Trophoblast cell (in vitro differentiated cells and primary cell): ENCODE results near the gene CNTNAP3.
"Not testable (repeated sequence)": the region's sequence is repeated elsewhere in the genome, so short reads cannot be mapped to it uniquely, and the experiment has no call there.

ENCODE experiments used
- DNase-seq, 2 donors: peaks; one replicate each; pipeline ENCODE4 v3.0.0-alpha.2; 2016
- H2AFZ ChIP-seq: 2 replicates; pipeline ENCODE4 v1.6.1; 2013; ENCODE audit warnings: low read length, moderate library complexity, mild to moderate bottlenecking; ENCODE audit not compliant: insufficient read depth, poor library complexity
- H2AK5ac ChIP-seq: 2 replicates; pipeline ENCODE4 v1.6.1; 2013; ENCODE audit warnings: mild to moderate bottlenecking, low read length
- H2BK120ac ChIP-seq: 2 replicates; pipeline ENCODE4 v1.6.1; 2013; ENCODE audit warnings: low read length, mild to moderate bottlenecking, moderate library complexity; ENCODE audit not compliant: insufficient read depth, poor library complexity
- H2BK12ac ChIP-seq: 2 replicates; pipeline ENCODE4 v1.6.1; 2013; ENCODE audit warnings: mild to moderate bottlenecking, low read length, moderate library complexity
- H2BK5ac ChIP-seq: 2 replicates; pipeline ENCODE4 v1.6.1; 2013; ENCODE audit warnings: low read length, low read depth, moderate library complexity, mild to moderate bottlenecking; ENCODE audit not compliant: poor library complexity
- H3K14ac ChIP-seq: 2 replicates; pipeline ENCODE4 v1.6.1; 2013; ENCODE audit warnings: mild to moderate bottlenecking, low read length
- H3K18ac ChIP-seq: 2 replicates; pipeline ENCODE4 v1.6.1; 2013; ENCODE audit warnings: mild to moderate bottlenecking, low read length
- H3K23ac ChIP-seq: 2 replicates; pipeline ENCODE4 v1.6.1; 2013; ENCODE audit warnings: low read length
- H3K27ac ChIP-seq: 2 replicates; pipeline ENCODE4 v1.5.1; 2013; ENCODE audit warnings: low read depth, mild to moderate bottlenecking, inconsistent platforms, low read length, moderate library complexity
- H3K27me3 ChIP-seq: 2 replicates; pipeline ENCODE4 v1.6.1; 2013; ENCODE audit warnings: inconsistent platforms, mild to moderate bottlenecking, low read length, moderate library complexity; ENCODE audit not compliant: insufficient read depth
- H3K36me3 ChIP-seq, 2 experiments: 1 replicate in 1 of 2; 2 replicates in 1 of 2; pipeline ENCODE4 v1.6.1; 2013; ENCODE audit warnings: low read length in 2 of 2, mild to moderate bottlenecking in 2 of 2, moderate library complexity in 1 of 2; ENCODE audit not compliant: insufficient read depth in 2 of 2, control insufficient read depth in 1 of 2
- H3K4ac ChIP-seq: 2 replicates; pipeline ENCODE4 v1.6.1; 2013; ENCODE audit warnings: low read depth, mild to moderate bottlenecking, low read length, moderate library complexity
- H3K4me1 ChIP-seq, 2 experiments: 1 replicate in 1 of 2; 2 replicates in 1 of 2; pipeline ENCODE4 v1.6.1; 2013; ENCODE audit warnings: low read length in 2 of 2, mild to moderate bottlenecking in 2 of 2, moderate library complexity in 1 of 2; ENCODE audit not compliant: insufficient read depth in 2 of 2, control insufficient read depth in 1 of 2
- H3K4me2 ChIP-seq: 2 replicates; pipeline ENCODE4 v1.6.1; 2013; ENCODE audit warnings: inconsistent platforms, mild to moderate bottlenecking, low read length, moderate library complexity
- H3K4me3 ChIP-seq: 2 replicates; pipeline ENCODE4 v1.5.1; 2013; ENCODE audit warnings: mild to moderate bottlenecking, low read depth, low read length, inconsistent platforms
- H3K79me1 ChIP-seq: one replicate; pipeline ENCODE4 v1.6.1; 2013; ENCODE audit warnings: low read length
- H3K79me2 ChIP-seq: 2 replicates; pipeline ENCODE4 v1.6.1; 2013; ENCODE audit warnings: low read length, mild to moderate bottlenecking; ENCODE audit not compliant: control insufficient read depth, insufficient read depth, poor library complexity
- H3K9ac ChIP-seq: 2 replicates; pipeline ENCODE4 v1.6.1; 2013; ENCODE audit warnings: mild to moderate bottlenecking, low read length
- H3K9me3 ChIP-seq: 2 replicates; pipeline ENCODE4 v1.6.1; 2013; ENCODE audit warnings: low read depth, mild to moderate bottlenecking, control low read depth, inconsistent platforms, low read length; ENCODE audit not compliant: insufficient read depth
- H4K12ac ChIP-seq: 2 replicates; pipeline ENCODE4 v1.6.1; 2013; ENCODE audit warnings: low read depth, mild to moderate bottlenecking, low read length, moderate library complexity
- H4K8ac ChIP-seq: 2 replicates; pipeline ENCODE4 v1.6.1; 2013; ENCODE audit warnings: low read depth, mild to moderate bottlenecking, low read length, moderate library complexity
- H4K91ac ChIP-seq: one replicate; pipeline ENCODE4 v1.6.1; 2013; ENCODE audit warnings: low read depth, mild to moderate bottlenecking, low read length, moderate library complexity
- WGBS: extraction: QIAGEN DNeasy Blood & Tissue Kit; methylation state at CpG from one replicate; pipeline ENCODE4 v1.1.7; 2013; ENCODE audit warnings: missing lambda C conversion rate; ENCODE audit not compliant: insufficient read length, insufficient coverage; ENCODE audit errors: extremely low coverage; 5-methylcytosine and 5-hydroxymethylcytosine counted together

CNTNAP3 gene

DNA sequence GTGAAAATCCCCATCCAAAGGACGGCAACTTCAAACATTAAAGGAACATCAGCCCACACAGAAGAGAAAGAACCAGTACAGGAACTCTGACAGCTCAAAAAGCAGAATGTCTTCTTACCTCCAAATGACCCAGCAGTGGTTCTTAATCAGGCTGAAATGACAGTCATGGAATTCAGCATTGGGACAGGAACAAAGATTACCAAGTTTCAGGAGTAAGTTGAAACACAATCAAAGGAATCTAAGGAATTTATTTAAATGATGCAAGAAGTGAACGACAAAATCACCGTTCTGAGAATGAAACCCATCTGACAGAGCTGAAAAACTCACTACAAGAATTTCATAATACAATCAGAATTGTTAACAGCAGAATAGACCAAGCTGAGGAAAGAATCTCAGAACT lies 241.1 kb downstream of the CNTNAP3 start:
- not testable (repeated sequence) for H3K9ac ChIP-seq, H3K18ac ChIP-seq, H4K12ac ChIP-seq, H4K91ac ChIP-seq, H3K79me1 ChIP-seq, H2BK5ac ChIP-seq, H2AFZ ChIP-seq, H3K36me3 ChIP-seq, H3K14ac ChIP-seq, H3K23ac ChIP-seq, H3K27ac ChIP-seq, H2AK5ac ChIP-seq, DNase-seq, H3K27me3 ChIP-seq, H4K8ac ChIP-seq, H3K4me1 ChIP-seq, H3K9me3 ChIP-seq, H3K79me2 ChIP-seq, H3K4ac ChIP-seq, H3K4me3 ChIP-seq, H3K4me2 ChIP-seq, H2BK120ac ChIP-seq, H2BK12ac ChIP-seq
- WGBS: no CpG with 5 or more reads among the region's 3 CpGs

DNA sequence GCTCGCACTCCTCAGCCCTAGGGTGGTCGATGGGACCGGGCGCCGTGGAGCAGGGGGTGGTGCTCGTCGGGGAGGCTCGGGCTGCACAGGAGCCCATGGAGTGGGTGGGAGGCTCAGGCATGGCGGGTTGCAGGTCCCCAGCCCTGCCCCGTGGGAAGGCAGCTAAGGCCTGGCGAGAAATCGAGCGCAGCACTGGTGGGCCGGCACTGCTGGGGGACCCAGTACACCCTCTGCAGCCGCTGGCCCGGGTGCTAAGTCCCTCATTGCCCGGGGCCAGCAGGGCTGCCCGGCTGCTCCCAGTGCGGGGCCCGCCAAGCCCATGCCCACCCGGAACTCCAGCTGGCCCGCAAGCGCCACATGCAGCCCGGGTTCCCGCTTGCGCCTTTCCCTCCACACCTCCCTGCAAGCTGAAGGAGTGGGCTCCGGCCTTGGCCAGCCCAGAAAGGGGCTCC lies 245.6 kb downstream of the CNTNAP3 start:
- H2BK5ac ChIP-seq, H3K4ac ChIP-seq, H4K12ac ChIP-seq, H4K8ac ChIP-seq, H3K14ac ChIP-seq, H2BK12ac ChIP-seq, H2AK5ac ChIP-seq, H2AFZ ChIP-seq, H3K79me1 ChIP-seq, H3K23ac ChIP-seq, H3K27me3 ChIP-seq, H2BK120ac ChIP-seq, H3K36me3 ChIP-seq, H3K4me3 ChIP-seq, H4K91ac ChIP-seq, H3K4me1 ChIP-seq, H3K18ac ChIP-seq, H3K27ac ChIP-seq, H3K9ac ChIP-seq, H3K9me3 ChIP-seq, DNase-seq, H3K4me2 ChIP-seq, H3K79me2 ChIP-seq: not testable (repeated sequence)
- no CpG with 5 or more reads among the region's 27 CpGs for WGBS

DNA sequence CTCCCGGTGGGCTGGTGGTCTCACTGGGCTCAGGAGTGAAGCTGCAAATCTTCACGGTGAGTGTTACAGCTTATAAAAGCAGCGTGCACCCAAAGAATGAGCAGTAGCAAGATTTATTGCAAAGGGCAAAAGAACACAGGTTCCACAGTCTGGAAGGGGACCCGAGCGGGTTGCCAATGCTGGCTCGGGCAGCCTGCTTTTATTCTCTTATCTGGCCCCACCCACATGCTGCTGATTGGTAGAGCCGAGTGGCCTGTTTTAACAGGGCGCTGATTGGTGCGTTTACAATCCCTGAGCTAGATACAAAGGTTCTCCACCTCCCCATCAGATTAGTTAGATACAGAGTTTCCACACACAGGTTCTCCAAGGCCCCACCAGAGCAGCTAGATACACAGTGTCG lies 246.2 kb downstream of the CNTNAP3 start:
- not testable (repeated sequence) for H4K8ac ChIP-seq, H3K79me1 ChIP-seq, DNase-seq, H2AFZ ChIP-seq, H3K36me3 ChIP-seq, H3K14ac ChIP-seq, H3K18ac ChIP-seq, H2BK120ac ChIP-seq, H2AK5ac ChIP-seq, H3K4me3 ChIP-seq, H4K12ac ChIP-seq, H2BK5ac ChIP-seq, H3K79me2 ChIP-seq, H3K4me1 ChIP-seq, H3K9ac ChIP-seq, H3K4me2 ChIP-seq, H2BK12ac ChIP-seq, H3K9me3 ChIP-seq, H3K4ac ChIP-seq, H3K27ac ChIP-seq, H3K23ac ChIP-seq, H4K91ac ChIP-seq, H3K27me3 ChIP-seq
- WGBS: no CpG with 5 or more reads among the region's 10 CpGs

DNA sequence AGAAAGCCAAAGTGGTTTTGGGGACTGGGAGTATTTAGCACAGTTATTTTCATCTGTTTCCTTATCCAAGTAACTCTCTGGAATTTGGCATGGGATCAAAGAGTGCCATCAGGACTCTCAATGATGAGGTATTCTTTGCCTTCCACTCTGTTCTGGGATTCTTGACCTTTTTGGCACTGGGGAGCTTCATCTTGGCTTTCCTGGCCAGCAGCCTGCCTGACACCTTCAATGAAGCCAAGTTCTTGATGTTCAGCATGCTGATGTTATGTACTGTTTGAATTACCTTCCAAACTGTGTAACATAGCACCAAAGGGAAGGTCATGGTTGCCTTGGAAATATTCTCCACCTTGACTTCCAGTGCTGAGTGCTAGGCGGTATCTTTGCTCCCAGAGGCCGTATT lies 248.8 kb downstream of the CNTNAP3 start:
- not testable (repeated sequence) for H3K4me3 ChIP-seq, H2BK5ac ChIP-seq, H3K9me3 ChIP-seq, H3K18ac ChIP-seq, H4K8ac ChIP-seq, H2BK120ac ChIP-seq, H3K79me1 ChIP-seq, H3K36me3 ChIP-seq, H3K27ac ChIP-seq, H3K23ac ChIP-seq, H3K4me1 ChIP-seq, H3K79me2 ChIP-seq, H3K9ac ChIP-seq, H4K91ac ChIP-seq, H2AFZ ChIP-seq, H3K14ac ChIP-seq, H4K12ac ChIP-seq, H2BK12ac ChIP-seq, H2AK5ac ChIP-seq, H3K4ac ChIP-seq, H3K27me3 ChIP-seq, DNase-seq, H3K4me2 ChIP-seq
- no CpG with 5 or more reads among the region's 2 CpGs for WGBS
